Adrenal gland (tissue), 12 donors: Measurements from ENCODE around the gene CHRNB2. TPM values are rescaled to one million over a fixed set of nuclear protein-coding genes. Genes with fewer than 3 reads are reported as not detected.
A peak's percentile ranks its signal among the peaks of the same experiment; 100 is the strongest.

Source experiments
- DNase-seq, 7 donors: peaks; one replicate each; pipeline ENCODE4 v3.0.0-alpha.2; 2019 to 2020
- H3K27ac ChIP-seq, 5 donors: fragments of 200-600 bp; sonication (generic) in 4 of 5; 1 replicate in 3 of 5; 2 replicates in 2 of 5; pipeline versions ENCODE4 v1.5.1 to v1.8.0; 2016 to 2020; ENCODE audit warnings: mild to moderate bottlenecking in 1 of 5
- H3K27me3 ChIP-seq: fragments of 200-600 bp; 2 replicates; pipeline ENCODE4 v1.8.0; 2021
- H3K36me3 ChIP-seq, 2 donors: fragments of 200-600 bp; replicated peaks in 1 of 2; 1 replicate in 1 of 2; 2 replicates in 1 of 2; pipeline versions ENCODE4 v1.5.1 to v1.8.0; 2018 to 2022
- H3K4me1 ChIP-seq, 2 donors: fragments of 200-600 bp; replicated peaks in 1 of 2; 1 replicate in 1 of 2; 2 replicates in 1 of 2; pipeline versions ENCODE4 v1.5.1 to v1.8.0; 2018 to 2021
- H3K4me3 ChIP-seq, 4 donors: fragments of 200-600 bp; sonication (generic) in 3 of 4; one replicate each; pipeline ENCODE4 v1.5.1; 2016 to 2018
- H3K9me3 ChIP-seq, 3 donors: fragments of 200-600 bp; sonication (generic) in 1 of 3; replicated peaks in 1 of 3; 1 replicate in 2 of 3; 2 replicates in 1 of 3; pipeline versions ENCODE4 v1.5.1 to v1.8.0; 2016 to 2021
- CTCF ChIP-seq, 6 experiments: fragments of 450-650 bp in 4 of 6; fragments of 200-600 bp in 2 of 6; sonication (generic) in 1 of 6; IDR thresholded peaks; 1 replicate in 5 of 6; 2 replicates in 1 of 6; pipeline versions ENCODE4 v1.5.1 to v1.8.0; 2016 to 2021; ENCODE audit warnings: antibody characterized with exemption in 6 of 6, mild to moderate bottlenecking in 2 of 6, moderate library complexity in 1 of 6
- POLR2A ChIP-seq, 2 donors: fragments of 450-650 bp; IDR thresholded peaks; one replicate each; pipeline ENCODE4 v1.6.1; 2017; ENCODE audit warnings: antibody characterized with exemption in 2 of 2, mild to moderate bottlenecking in 2 of 2, moderate library complexity in 1 of 2
- WGBS, 4 donors: extraction: QIAGEN DNeasy Blood & Tissue Kit in 2 of 4; methylation state at CpG; one replicate each; pipeline versions ENCODE4 v1.1.5 to v1.1.7; 2013 to 2017; 5-methylcytosine and 5-hydroxymethylcytosine counted together
- intact Hi-C, 2 donors: fragments of 100-400 bp; cut with DNase I; formaldehyde crosslinking; loops; one replicate each; pipeline versions ENCODE4 v1.14.1 to v1.15.0; 2022 to 2023
- polyA plus RNA-seq, 3 donors: library from polyadenylated mRNA; stranded (reverse); fragments of 200-250 nt in 2 of 3; fragments of 350-450 nt in 1 of 3; fragmentation: Illumina TruSeq in 1 of 3; extraction: RNeasy Lipid Tissue Mini Kit (QIAGEN cat#74804) in 1 of 3; gene quantifications; one replicate each; pipeline ENCODE4 v1.2.3, GENCODE V29; 2013 to 2014
- total RNA-seq, 9 donors: library from RNA; depleted of rRNA in 4 of 9; stranded (reverse); fragments of >200 nt in 4 of 9; fragments of 120-200 nt in 1 of 9; fragmentation: NEBNext Ultra II Directional in 1 of 9; extraction: Animal tissue kit (Norgen Biotek cat#: 25700) in 1 of 9; gene quantifications; one replicate each; pipeline versions ENCODE4 v1.1.0 to v1.2.4, GENCODE V29; 2013 to 2023
- donor health status: healthy with polysubstance abuse.
- donor health status: Bipolar disorder and iron deficiency.
- donor health status: DM: yes; HTN: yes; CAD: no.
- donor health status: DM: no; HTN: no; CAD: no.
- donor health status: DM: no; HTN: no; CAD: no.
- donor health status: DM: yes; HTN: yes; CAD: no.

Gene CHRNB2
- total and polyA plus RNA-seq, 12 donors = 0.06 to 2.2 (median 0.74) TPM

GRCh38 chr1:154565876-154566275 is 1.7 kb upstream of the CHRNB2 start:
- Histone ChIP-seq H3K4me1 (peaks cover 0 to 8% of the 10 kb centered on the region in 2 donors), H3K9me3 (no peaks in the 10 kb centered on the region), H3K27ac (no peak overlapping the region), H3K4me3 (no peak overlapping the region), H3K36me3 (no peaks in the 10 kb centered on the region), H3K27me3 (no peaks in the 10 kb centered on the region)
- WGBS, 4 donors = 83 to 86% (median 84%) methylated on average over 6 of the region's 6 CpGs
- intact Hi-C loops = loop anchor here in 1 of 2 donors (10.0 kb wide), 1 partner anchor 89 kb away; no protein-coding TSS in a partner anchor
- DNase-seq = no peak
- TF ChIP-seq POLR2A (IDR thresholded peaks at IDR 0.05) = no peak
- TF ChIP-seq CTCF (IDR thresholded peaks at IDR 0.05) = no peak

GRCh38 chr1:154568157-154568815 is 708 bp downstream of the CHRNB2 start:
- no peak for TF ChIP-seq POLR2A (IDR thresholded peaks at IDR 0.05)
- no peak for TF ChIP-seq CTCF (IDR thresholded peaks at IDR 0.05)
- no peaks in the 10 kb centered on the region for H3K9me3 ChIP-seq
- intact Hi-C loops = loop anchor here in 1 of 2 donors (10.0 kb wide), 1 partner anchor 87 kb away; no protein-coding TSS in a partner anchor
- no peak overlapping the region for H3K4me3 ChIP-seq
- H3K4me1 ChIP-seq = peaks cover 0 to 8% of the 10 kb centered on the region in 2 donors
- WGBS, 4 donors = 32 to 37% (median 35%) methylated on average over 17 of the region's 17 CpGs
- DNase-seq = no peak
- H3K36me3 ChIP-seq = no peaks in the 10 kb centered on the region
- peak overlapping the region in 1 of 5 donors; percentile 34 for H3K27ac ChIP-seq
- H3K27me3 ChIP-seq = no peaks in the 10 kb centered on the region

- Histone ChIP-seq H3K36me3 (no peaks in the 10 kb centered on the region), H3K4me1 (peaks cover 0 to 8% of the 10 kb centered on the region in 2 donors), H3K4me3 (no peak overlapping the region), H3K9me3 (no peaks in the 10 kb centered on the region), H3K27me3 (no peaks in the 10 kb centered on the region), H3K27ac (no peak overlapping the region)
- no peak for DNase-seq
- TF ChIP-seq CTCF (IDR thresholded peaks at IDR 0.05) (no peak), POLR2A (IDR thresholded peaks at IDR 0.05) (no peak)
- WGBS, 4 donors = 94 to 96% (median 95%) methylated on average over 59 of the region's 59 CpGs
- intact Hi-C loops = loop anchor here (5.0 kb wide), 2 partner anchors 186 to 301 kb away; partner anchors contain the start of gene KCNN3 (in 1 of the 2)
Observed at GRCh38 chr1:154571244-154571963, 3.8 kb downstream of the CHRNB2 start.

- no peak for DNase-seq
- Histone ChIP-seq H3K4me3 (no peak overlapping the region), H3K9me3 (no peaks in the 10 kb centered on the region), H3K4me1 (peaks cover 0 to 8% of the 10 kb centered on the region in 2 donors), H3K27me3 (no peaks in the 10 kb centered on the region), H3K36me3 (no peaks in the 10 kb centered on the region), H3K27ac (no peak overlapping the region)
- intact Hi-C loops = loop anchor here (5.0 kb wide), 2 partner anchors 185 to 300 kb away; partner anchors contain the start of gene KCNN3 (in 1 of the 2)
- 90 to 96% (median 93%) methylated on average over 28 to 29 of the region's 29 CpGs for WGBS, 4 donors
- no peak for TF ChIP-seq POLR2A (IDR thresholded peaks at IDR 0.05)
Observed at GRCh38 chr1:154571964-154572288, 4.3 kb downstream of the CHRNB2 start.
